Epithelial cell of alveolus of lung (primary cell): Measurements from ENCODE around the gene OR2AT4. TPM values are rescaled to one million over a fixed set of nuclear protein-coding genes. Genes with fewer than 3 reads are reported as not detected.

Experiments
- total RNA-seq: library from RNA; depleted of rRNA; stranded (reverse); fragments of >200 nt; gene quantifications from 2 replicates; pipeline ENCODE4 v1.2.1, GENCODE V29; 2015

OR2AT4 gene
- not detected in 2 replicates for total RNA-seq

GRCh38 chr11:75096456-75097172, at the start of gene OR2AT4:
Gene OR2AT4, minus strand, starts transcription at chr11:75096876.

Other genes with a start within 250 kb of the OR2AT4 start
- gene XRRA1, start 147.8 kb downstream of the OR2AT4 start, total RNA-seq = 8.1 and 12.2 TPM in 2 replicates
- 35.3 and 49.0 TPM in 2 replicates for gene SPCS2, start 147.6 kb downstream of the OR2AT4 start, total RNA-seq
- 3.4 and 4.7 TPM in 2 replicates for gene NEU3, start 107.9 kb downstream of the OR2AT4 start, total RNA-seq
- not detected in 2 replicates for gene SLCO2B1, start 54.2 kb upstream of the OR2AT4 start, total RNA-seq
- not detected in 2 replicates for gene TPBGL, start 143.9 kb upstream of the OR2AT4 start, total RNA-seq